AG09319 (cell line): Measurements from ENCODE around the gene OPRL1.

Experiments
- DNase-seq: peaks from one replicate; pipeline ENCODE4 v3.0.0-alpha.2; 2010; ENCODE audit warnings: low read depth; ENCODE audit errors: extremely low read depth
- CTCF ChIP-seq: IDR thresholded peaks from 2 replicates; pipeline ENCODE4 v1.5.1; 2011; ENCODE audit warnings: low read depth, mild to moderate bottlenecking, inconsistent platforms, low read length, moderate library complexity

The OPRL1 gene

GRCh38 chr20:64104667-64105451 lies 25.0 kb downstream of the OPRL1 start:
- no peak for DNase-seq
- no peak for TF ChIP-seq CTCF

GRCh38 chr20:64105846-64106434 lies 26.1 kb downstream of the OPRL1 start:
- no peak for DNase-seq
- no peak for TF ChIP-seq CTCF

- no peak for DNase-seq
- no peak for TF ChIP-seq CTCF
Measured at GRCh38 chr20:64106435-64106961, 26.6 kb downstream of the OPRL1 start.

GRCh38 chr20:64106981-64107735 lies 27.3 kb downstream of the OPRL1 start, which contains the start of gene NPBWR2:
NPBWR2 (minus strand) TSS chr20:64107565; CDS start chr20:64106831, 734 bp downstream.
- DNase-seq = no peak
- TF ChIP-seq CTCF = no peak

- TF ChIP-seq CTCF = no peak
- DNase-seq = no peak
Measured at GRCh38 chr20:64107736-64108457, 28.0 kb downstream of the OPRL1 start.

GRCh38 chr20:64108731-64109681 lies 29.1 kb downstream of the OPRL1 start:
- no peak for TF ChIP-seq CTCF
- no peak for DNase-seq
